PC-9 (cell line): ENCODE data around the gene CDK6.

Source experiments
- EZH2 ChIP-seq: fragments of 200-600 bp; sonication (generic); IDR thresholded peaks from 2 replicates; pipeline ENCODE4 v1.8.0; 2017; ENCODE audit warnings: antibody characterized with exemption, low read depth
- TF ChIP-seq, protein P1 (sequence below): fragments of 200-600 bp; sonication (generic); conservative IDR thresholded peaks from 2 replicates; pipeline ENCODE4 v1.6.1; 2017; ENCODE audit warnings: mixed run types, antibody characterized with exemption, mild to moderate bottlenecking, moderate library complexity

DNA sequence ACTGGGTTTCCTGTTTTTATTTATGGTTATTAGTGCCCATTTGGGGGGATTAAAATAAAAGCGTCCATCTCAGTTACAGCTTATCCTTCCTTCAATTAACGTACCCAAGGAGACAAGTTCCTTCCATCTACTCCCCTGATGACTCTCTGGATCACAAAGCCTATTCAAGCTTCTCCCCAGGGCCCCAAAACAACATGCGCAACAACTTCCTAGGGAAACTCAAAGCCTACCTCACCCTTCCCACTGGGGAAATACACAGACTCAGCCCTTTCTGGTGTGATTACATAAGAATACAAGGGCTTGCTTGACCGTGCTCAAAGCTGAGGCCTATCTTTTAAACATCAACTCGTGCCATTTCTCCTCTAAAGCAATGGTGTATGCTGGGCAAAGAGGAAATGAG, 112.4 kb downstream of the CDK6 start:
- TF ChIP-seq, protein P1, sequence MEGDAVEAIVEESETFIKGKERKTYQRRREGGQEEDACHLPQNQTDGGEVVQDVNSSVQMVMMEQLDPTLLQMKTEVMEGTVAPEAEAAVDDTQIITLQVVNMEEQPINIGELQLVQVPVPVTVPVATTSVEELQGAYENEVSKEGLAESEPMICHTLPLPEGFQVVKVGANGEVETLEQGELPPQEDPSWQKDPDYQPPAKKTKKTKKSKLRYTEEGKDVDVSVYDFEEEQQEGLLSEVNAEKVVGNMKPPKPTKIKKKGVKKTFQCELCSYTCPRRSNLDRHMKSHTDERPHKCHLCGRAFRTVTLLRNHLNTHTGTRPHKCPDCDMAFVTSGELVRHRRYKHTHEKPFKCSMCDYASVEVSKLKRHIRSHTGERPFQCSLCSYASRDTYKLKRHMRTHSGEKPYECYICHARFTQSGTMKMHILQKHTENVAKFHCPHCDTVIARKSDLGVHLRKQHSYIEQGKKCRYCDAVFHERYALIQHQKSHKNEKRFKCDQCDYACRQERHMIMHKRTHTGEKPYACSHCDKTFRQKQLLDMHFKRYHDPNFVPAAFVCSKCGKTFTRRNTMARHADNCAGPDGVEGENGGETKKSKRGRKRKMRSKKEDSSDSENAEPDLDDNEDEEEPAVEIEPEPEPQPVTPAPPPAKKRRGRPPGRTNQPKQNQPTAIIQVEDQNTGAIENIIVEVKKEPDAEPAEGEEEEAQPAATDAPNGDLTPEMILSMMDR: no peak
- TF ChIP-seq EZH2: no peak
